MCF 10A (cell line): Measurements from ENCODE around the gene AFTPH. TPM values are rescaled to one million over a fixed set of nuclear protein-coding genes. Genes with fewer than 3 reads are reported as not detected.
A peak's percentile ranks its signal among the peaks of the same experiment; 100 is the strongest.

ENCODE experiments used
- BruUV-seq: library from RNA; stranded (reverse); fragments of 400-500 nt; replicated peaks from 2 replicates; lab custom pipeline; 2021; lab: Mats Ljungman, UMichigan
- CTCF ChIA-PET: fragments of 300-600 bp; sonication (Branson Sonifier 250); formaldehyde crosslinking; extraction: SDS; loops from one replicate; lab custom pipeline; 2021; ENCODE audit warnings: antibody characterized with exemption, inconsistent platforms; lab: Yijun Ruan, JAX
- POLR2A ChIA-PET: fragments of 300-600, 350-650 bp; sonication (Branson Sonifier 250); formaldehyde crosslinking; extraction: SDS; loops from one replicate; lab custom pipeline; 2020; ENCODE audit warnings: antibody characterized with exemption, inconsistent platforms; lab: Yijun Ruan, JAX
- DNase-seq: peaks from one replicate; pipeline ENCODE4 v3.0.0-alpha.2; 2018; ENCODE audit not compliant: unreplicated experiment
- H3K27ac Mint-ChIP-seq: one replicate; pipeline ENCODE4 v1.8.0; 2022; ENCODE audit warnings: mild to moderate bottlenecking, low read depth, mixed read lengths; ENCODE audit not compliant: unreplicated experiment
- H3K27me3 Mint-ChIP-seq: one replicate; pipeline ENCODE4 v1.8.0; 2022; ENCODE audit warnings: mixed read lengths; ENCODE audit not compliant: insufficient read depth, unreplicated experiment
- H3K36me3 Mint-ChIP-seq: one replicate; pipeline ENCODE4 v1.8.0; 2022; ENCODE audit warnings: mild to moderate bottlenecking, moderate library complexity, mixed read lengths; ENCODE audit not compliant: insufficient read depth, unreplicated experiment
- H3K4me1 Mint-ChIP-seq: one replicate; pipeline ENCODE4 v1.8.0; 2022; ENCODE audit warnings: mixed read lengths; ENCODE audit not compliant: insufficient read depth, unreplicated experiment
- H3K4me3 Mint-ChIP-seq: one replicate; pipeline ENCODE4 v1.8.0; 2022; ENCODE audit warnings: mild to moderate bottlenecking, moderate library complexity, mixed read lengths; ENCODE audit not compliant: unreplicated experiment
- H3K9me3 Mint-ChIP-seq: one replicate; pipeline ENCODE4 v1.8.0; 2022; ENCODE audit warnings: mixed read lengths; ENCODE audit not compliant: unreplicated experiment
- CTCF ChIP-seq: fragments of 200-600 bp; IDR thresholded peaks from one replicate; pipeline ENCODE4 v1.8.0; 2022; ENCODE audit warnings: antibody characterized with exemption, mild to moderate bottlenecking; ENCODE audit not compliant: unreplicated experiment
- intact Hi-C: fragments of 100-400 bp; cut with micrococcal nuclease; formaldehyde crosslinking; loops from 2 replicates; pipeline ENCODE4 v1.14.1; 2022
- total RNA-seq: library from RNA; stranded (reverse); gene quantifications from 2 replicates; pipeline ENCODE4 v1.2.3, GENCODE V29; 2022

AFTPH gene
- total RNA-seq, 1 experiment from 2014 or later = 24.7 TPM

DNA sequence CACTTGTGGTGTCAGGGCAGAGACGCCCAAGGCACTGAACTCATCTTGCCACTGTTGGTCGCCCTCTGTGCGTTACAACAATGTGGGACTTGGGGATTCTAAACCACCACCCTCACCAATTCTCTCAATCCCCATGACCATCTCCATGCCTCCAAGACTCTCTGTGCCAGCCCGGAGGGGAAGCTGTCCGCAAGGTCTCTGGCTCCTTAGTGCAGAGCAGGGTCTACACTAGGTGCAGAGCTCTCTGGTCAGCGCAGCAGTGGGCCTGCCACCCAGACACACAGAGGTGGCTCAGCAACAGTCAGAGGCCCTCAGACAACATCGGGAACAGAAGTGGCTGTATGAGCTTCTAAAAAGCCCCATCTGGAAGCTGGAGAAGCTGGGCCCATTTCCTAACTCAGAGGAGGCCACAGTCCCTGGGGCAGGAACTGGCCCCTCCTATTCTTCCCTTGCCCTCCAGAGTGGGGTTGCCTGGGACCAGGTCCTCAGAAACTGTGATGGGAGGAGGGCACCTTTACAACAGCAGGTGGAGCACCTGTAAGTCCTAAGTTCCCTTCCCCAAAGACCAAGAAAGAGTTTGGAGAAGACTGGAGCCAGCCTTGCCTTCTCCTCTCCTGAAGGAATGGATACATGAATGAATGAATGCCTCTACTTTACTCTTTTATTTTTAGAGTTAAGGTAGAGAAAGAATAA, 91.9 kb downstream of the AFTPH start:
- H3K4me3 Mint-ChIP-seq = no peak overlapping the region
- H3K9me3 Mint-ChIP-seq = no peaks in the 10 kb centered on the region
- peaks cover 11% of the 10 kb centered on the region for H3K4me1 Mint-ChIP-seq
- BruUV-seq = no TSS peak
- ChIA-PET POLR2A (no interaction called here), CTCF (interaction anchor here (0.6 to 1.2 kb wide), 6 partner anchors 12 to 286 kb away, joined by 3 to 5 read pairs (median 4); no protein-coding TSS in a partner anchor)
- intact Hi-C loops = no loop called here
- no peak overlapping the region for H3K27ac Mint-ChIP-seq
- no peak for TF ChIP-seq CTCF
- H3K27me3 Mint-ChIP-seq = peaks cover 9% of the 10 kb centered on the region
- no peak for DNase-seq
- H3K36me3 Mint-ChIP-seq = no peaks in the 10 kb centered on the region

DNA sequence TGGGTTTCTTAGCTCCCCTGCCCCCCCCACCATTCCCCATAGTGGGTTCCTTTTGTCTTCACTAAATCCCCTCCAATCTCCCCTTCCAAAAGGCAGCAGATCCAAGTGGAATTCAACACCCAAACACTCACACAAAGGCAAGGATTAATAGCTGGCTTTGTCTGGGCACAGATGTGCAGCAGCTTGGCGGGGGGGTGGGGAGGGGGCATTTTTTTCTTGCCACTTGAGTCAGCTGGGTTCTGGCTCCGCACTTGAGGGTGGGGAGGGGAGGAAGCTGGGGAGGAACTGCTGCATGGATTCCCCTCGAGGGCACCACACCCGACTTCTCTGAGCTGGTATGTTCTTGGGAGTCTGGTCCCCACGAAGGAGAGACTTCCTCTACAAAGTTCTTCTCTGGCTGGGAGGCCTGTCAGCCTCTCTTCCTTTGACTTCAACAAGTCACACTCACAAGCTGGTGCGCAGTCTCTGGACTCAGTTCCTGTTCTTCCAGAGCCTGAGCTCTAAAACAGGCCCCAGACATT, 93.6 kb downstream of the AFTPH start:
- POLR2A ChIA-PET = interaction anchor here (0.6 to 1.6 kb wide), 5 partner anchors 12 to 18 kb away, joined by 3 to 4 read pairs (median 3); no protein-coding TSS in a partner anchor
- BruUV-seq = no TSS peak
- intact Hi-C loops = no loop called here
- Mint-ChIP-seq H3K4me1 (peaks cover 11% of the 10 kb centered on the region), H3K27ac (no peak overlapping the region), H3K4me3 (no peak overlapping the region), H3K27me3 (no peaks in the 10 kb centered on the region), H3K9me3 (no peaks in the 10 kb centered on the region), H3K36me3 (peaks cover 3% of the 10 kb centered on the region)
- CTCF ChIA-PET = interaction anchor here (0.6 to 1.6 kb wide), 6 partner anchors 9 to 482 kb away, joined by 3 to 5 read pairs (median 3); no protein-coding TSS in a partner anchor
- DNase-seq = no peak
- no peak for TF ChIP-seq CTCF

GRCh38 chr2:64620661-64621060, 96.5 kb downstream of the AFTPH start:
- BruUV-seq = no TSS peak
- Mint-ChIP-seq H3K27ac (no peak overlapping the region), H3K27me3 (no peaks in the 10 kb centered on the region), H3K4me3 (no peak overlapping the region), H3K4me1 (peaks cover 11% of the 10 kb centered on the region), H3K36me3 (peaks cover 6% of the 10 kb centered on the region), H3K9me3 (no peaks in the 10 kb centered on the region)
- CTCF ChIA-PET = no interaction called here
- TF ChIP-seq CTCF = no peak
- no peak for DNase-seq
- intact Hi-C loops = no loop called here
- POLR2A ChIA-PET = interaction anchor here (0.7 kb wide), 1 partner anchor 22 kb away, joined by 3 read pairs; no protein-coding TSS in a partner anchor

DNA sequence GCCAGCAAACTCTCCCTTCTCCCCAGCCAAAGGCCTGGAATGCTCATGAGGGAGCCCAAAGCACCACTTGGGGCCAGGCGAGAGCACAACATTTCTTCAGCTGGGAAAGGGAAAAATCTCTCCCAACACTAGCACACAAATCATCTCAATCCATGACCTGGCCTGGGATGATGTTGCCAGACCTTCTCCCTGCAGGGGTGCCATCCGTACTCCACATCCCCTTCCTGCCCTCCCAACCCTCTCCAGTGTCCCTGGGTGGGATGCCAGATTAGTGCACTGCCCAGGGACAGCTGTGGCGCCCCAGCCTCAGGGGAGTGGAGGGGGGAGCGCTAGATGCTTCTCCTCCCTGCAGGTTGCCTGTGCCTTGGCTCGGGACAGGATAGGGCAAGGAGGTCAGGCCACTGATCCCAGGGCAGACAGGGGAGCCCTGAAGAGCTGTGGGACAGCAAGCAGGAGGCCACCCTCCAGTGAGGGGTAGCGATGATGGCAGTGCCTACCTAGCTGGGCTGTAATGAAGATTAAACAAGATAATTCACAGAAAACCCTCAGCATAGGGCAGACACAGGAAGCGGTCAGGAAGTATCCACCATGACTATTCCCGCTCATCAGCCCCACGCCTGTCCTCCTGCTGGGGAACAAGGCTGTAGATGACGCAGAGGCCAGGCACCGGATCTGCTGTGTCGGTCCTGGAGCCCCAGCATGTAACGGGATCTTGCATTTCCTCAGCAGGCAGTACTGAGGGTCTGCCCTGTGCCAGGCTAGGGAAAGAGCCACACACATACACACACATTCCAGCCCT, 98.5 kb downstream of the AFTPH start:
- no TSS peak for BruUV-seq
- TF ChIP-seq CTCF = peak; percentile 10
- no peaks in the 10 kb centered on the region for H3K27me3 Mint-ChIP-seq
- H3K36me3 Mint-ChIP-seq = peaks cover 6% of the 10 kb centered on the region
- H3K4me1 Mint-ChIP-seq = peaks cover 5% of the 10 kb centered on the region
- H3K9me3 Mint-ChIP-seq = no peaks in the 10 kb centered on the region
- intact Hi-C loops = no loop called here
- H3K4me3 Mint-ChIP-seq = no peak overlapping the region
- ChIA-PET CTCF (interaction anchor here (1.1 kb wide), 1 partner anchor 23 kb away, joined by 7 read pairs; no protein-coding TSS in a partner anchor), POLR2A (interaction anchor here (1.2 to 1.7 kb wide), 2 partner anchors 23 to 30 kb away, joined by 3 to 6 read pairs; no protein-coding TSS in a partner anchor)
- DNase-seq = no peak
- H3K27ac Mint-ChIP-seq = no peak overlapping the region
